HT1080 (cell line): ENCODE results near the gene MTA1. TPM values are rescaled to one million over a fixed set of nuclear protein-coding genes. Genes with fewer than 3 reads are reported as not detected.

Experiments
- DNase-seq: peaks from one replicate; pipeline ENCODE4 v3.0.0-alpha.2; 2015; ENCODE audit warnings: low read depth
- total RNA-seq: library from RNA; depleted of rRNA; stranded (reverse); fragments of >200 nt; shearing (Covaris generic); gene quantifications from 2 replicates; pipeline ENCODE4 v1.2.3, GENCODE V29; 2014

MTA1 gene
- total RNA-seq, 1 experiment from 2014 or later = 78.4 TPM

- no peak for DNase-seq
Observed at GRCh38 chr14:105460116-105460515, 40.5 kb downstream of the MTA1 start.

GRCh38 chr14:105460616-105461015, 41.0 kb downstream of the MTA1 start:
- DNase-seq = no peak

- DNase-seq = no peak
Observed at GRCh38 chr14:105461903-105462302, 42.3 kb downstream of the MTA1 start.

GRCh38 chr14:105464501-105464900, 44.9 kb downstream of the MTA1 start:
- no peak for DNase-seq

- DNase-seq = no peak
Observed at GRCh38 chr14:105465209-105466031, 45.8 kb downstream of the MTA1 start.

GRCh38 chr14:105466531-105467248, 47.1 kb downstream of the MTA1 start:
- DNase-seq = no peak

DNA sequence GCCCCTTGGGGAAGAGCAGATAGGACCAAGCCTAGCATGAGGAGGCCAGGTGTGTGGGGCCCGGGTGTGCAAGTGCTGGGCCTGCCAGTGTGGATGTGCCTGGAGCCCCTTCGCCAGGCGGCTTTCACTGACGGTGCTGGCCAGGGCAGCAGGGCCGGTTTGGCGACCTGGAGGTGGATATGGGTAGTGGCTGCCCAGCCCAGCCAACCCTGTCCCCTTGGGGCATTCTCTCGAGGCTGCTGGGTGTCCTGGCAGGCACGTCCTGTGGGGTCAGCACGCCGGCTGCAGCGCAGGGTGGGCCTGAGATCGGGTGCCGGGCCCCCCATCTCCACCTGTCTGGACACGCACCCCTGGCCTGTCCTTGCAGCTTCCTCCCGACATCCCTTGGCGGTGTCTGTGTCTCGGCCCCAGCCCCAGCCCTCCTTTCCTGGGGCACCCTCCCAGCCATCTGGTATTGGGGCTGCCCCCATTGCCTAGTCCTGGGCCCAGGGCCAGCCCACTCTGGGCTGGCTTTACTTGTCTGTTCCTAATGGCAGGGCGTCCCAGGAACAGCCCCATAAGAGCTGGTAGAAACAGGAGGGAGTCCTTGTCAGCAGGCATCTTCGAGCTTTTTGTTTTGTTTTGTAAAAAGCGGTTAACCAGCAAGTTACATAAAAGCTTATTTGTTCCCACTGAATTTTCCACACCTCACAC, 47.8 kb downstream of the MTA1 start:
- DNase-seq = no peak

GRCh38 chr14:105467942-105468471, 48.4 kb downstream of the MTA1 start:
- DNase-seq = no peak

DNA sequence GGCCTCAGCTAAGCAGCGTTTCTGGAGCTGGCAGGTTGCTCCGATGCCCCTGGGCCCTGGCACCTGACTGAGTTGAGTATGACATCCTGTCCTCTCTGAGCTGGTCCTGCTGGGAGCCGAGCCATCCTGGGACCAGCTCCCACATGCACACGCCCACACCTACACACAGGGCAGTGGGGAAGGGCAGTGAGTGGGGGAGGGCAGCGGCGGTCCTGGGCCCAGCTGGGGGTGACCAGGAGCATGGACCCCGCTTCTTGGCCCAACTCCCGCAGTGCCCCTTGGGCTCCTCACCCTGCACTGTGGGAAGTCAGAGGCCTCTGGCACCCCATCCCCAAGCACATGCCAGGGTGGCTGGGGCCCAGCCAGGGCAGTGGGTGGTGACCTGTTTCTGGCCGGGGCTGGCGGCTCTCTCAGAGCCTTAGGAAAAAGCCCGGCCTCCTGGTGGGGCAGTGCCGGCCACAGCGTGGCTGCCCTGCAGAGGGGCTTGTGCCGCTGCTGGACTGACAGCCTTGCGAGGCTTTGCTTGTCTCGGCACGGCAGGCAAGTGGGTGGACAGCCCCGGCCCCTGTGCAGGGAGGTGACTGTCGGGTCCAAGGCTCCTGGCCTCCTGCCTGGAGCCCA, 49.1 kb downstream of the MTA1 start:
- DNase-seq = no peak

DNA sequence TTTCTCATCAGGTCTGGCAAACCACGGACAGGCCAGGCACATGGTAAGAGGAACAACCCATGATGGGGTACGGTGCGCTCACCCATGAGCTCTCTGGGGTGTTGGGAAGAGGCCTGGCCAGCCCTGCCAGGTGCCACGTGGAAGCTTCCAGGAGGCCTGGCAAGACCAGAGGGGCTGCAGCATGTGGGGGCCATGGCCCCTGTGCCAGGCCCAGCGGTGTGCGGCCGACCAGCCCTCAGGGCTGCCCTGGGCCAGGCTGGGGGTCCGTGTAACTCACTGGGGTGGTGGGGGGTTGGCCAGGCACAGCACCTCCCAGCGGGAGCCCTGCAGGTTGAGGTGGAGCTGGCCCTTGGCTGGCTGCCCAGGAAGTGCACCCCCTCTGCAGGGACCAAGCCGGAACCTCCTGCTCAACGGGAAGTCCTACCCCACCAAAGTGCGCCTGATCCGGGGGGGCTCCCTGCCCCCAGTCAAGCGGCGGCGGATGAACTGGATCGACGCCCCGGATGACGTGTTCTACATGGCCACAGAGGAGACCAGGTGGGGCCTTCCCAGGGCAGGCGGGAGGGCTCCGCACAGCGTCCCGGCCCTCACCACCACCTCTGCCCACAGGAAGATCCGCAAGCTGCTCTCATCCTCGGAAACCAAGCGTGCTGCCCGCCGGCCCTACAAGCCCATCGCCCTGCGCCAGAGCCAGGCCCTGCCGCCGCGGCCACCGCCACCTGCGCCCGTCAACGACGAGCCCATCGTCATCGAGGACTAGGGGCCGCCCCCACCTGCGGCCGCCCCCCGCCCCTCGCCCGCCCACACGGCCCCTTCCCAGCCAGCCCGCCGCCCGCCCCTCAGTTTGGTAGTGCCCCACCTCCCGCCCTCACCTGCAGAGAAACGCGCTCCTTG, 50.1 kb downstream of the MTA1 start:
- no peak for DNase-seq

DNA sequence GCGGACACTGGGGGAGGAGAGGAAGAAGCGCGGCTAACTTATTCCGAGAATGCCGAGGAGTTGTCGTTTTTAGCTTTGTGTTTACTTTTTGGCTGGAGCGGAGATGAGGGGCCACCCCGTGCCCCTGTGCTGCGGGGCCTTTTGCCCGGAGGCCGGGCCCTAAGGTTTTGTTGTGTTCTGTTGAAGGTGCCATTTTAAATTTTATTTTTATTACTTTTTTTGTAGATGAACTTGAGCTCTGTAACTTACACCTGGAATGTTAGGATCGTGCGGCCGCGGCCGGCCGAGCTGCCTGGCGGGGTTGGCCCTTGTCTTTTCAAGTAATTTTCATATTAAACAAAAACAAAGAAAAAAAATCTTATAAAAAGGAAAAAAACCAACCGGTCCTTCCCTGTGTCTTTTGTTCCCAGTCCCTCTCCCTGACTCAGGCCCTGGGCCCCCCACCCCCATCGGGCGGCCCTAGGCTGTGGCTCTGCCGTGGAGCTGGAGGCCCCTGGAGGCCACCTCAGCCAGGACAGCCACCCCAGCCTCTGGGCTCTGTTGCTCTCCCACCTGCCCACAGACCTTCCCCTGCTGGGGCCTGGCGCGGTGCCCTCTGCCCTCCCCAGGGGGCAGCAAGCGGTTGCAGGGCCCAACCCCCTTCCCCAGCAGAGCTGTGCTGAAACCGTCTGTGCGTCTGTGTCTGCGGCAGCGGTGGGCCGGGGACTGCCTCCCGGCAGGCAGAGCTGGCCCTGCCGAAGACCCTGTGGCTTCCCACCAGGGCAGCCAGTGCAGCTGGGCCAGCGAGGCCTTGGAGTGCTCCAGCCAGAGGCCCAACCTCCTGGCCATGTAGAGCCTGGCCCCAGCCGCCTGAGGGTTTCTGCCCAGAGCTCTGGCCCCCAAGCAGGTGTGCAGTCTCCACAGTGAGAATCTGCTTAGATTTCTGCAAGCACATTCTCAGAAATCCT, 51.0 kb downstream of the MTA1 start:
- DNase-seq = no peak

DNA sequence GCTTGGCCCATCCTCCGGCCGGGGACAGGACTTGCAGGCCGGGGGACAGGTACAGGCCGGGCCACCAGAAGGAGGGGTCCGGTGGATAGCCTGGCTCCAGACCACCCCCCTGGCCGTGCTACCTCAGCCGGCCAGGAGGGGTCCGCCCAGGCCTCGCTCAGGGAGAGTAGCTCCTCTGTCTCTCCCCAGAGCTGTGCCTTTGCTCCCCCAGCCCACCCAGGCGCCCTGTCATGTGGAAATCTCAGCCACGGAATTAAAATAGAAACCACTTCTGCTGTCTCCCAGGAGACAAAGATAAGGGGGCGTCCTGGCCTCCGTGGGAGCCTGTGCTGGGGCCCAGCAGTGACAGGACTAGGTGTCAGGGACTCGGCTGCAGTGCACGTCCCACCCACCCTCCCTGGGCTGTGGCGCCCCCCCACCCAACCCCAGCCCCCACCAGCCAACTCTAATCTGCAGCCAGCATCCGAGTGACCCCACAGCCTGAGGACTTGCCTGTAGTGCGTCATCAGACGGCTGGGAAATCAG, 51.7 kb downstream of the MTA1 start:
- no peak for DNase-seq

DNA sequence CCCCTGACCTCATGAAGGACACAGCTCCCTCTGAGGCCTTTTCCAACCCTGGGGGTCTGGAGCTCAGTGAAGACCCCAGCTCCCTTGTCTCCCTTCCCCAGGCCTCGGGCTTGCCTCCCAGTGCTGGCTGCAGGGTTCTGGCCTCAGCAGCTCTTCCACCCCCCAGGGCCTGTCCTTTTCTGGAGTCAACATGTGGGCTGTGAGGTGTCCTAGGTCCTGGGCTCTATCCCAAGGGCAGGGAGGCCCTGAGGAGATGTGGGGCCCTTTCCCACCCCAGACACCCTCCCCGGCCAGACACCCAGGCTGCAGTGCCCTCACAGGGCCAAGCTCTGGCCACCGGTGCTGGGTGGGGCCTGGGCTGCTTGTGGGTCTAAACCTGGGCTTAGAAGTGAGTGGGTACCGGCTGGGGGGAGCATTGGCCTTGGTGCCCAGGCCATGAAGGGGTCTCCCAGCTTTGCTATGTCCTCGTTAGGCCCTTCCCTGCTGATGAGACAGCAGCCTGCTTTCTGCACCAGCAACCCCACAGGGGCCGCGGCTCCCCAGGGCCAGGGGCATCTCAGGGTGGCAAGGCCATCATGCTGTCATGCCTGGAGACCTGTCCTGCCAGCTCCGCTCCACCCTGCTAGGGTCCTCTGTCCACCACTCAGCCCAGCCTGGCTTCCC, 52.3 kb downstream of the MTA1 start:
- DNase-seq = no peak

GRCh38 chr14:105472486-105472991, 52.9 kb downstream of the MTA1 start:
- no peak for DNase-seq

GRCh38 chr14:105473033-105473676, 53.5 kb downstream of the MTA1 start:
- no peak for DNase-seq

DNA sequence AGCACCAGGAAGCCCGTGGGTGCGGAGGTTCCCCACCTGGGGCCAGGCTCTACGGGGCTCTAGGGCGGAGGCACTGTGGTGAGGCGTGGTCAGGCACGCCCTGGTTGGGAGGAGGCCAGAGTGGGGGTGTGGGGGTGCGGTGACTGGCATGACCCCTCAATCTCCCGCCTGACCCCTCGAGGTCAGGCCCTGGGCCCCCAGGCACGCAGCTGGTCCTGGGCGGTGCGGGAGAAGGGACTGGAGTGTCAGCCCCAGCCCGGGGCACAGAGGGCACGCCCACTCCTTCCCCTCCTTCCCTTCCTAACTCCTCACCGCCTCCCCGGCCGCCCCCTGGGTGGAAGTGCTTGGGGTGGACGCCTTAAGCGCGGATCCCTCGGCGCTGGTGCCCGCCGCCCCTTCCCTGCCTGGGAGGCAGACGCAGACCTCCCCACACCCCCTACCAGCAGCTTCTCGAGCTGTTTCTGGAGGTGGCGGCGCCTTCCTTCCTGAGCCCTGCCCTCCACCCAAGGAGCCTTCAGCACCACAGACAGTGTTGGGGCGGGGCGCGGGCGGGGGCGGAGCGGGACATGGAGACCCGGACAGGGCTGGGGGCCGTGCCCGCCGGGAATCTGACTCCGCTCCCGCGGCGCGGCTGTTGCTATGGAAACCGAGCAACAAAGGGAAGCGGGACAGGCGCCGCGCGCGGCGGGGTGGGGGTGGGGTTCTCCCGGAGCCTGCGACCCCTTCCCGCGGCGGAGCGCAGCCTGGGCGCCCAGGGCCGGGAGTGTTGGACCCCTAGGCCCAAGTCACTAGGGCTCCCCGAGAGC, 54.3 kb downstream of the MTA1 start:
- DNase-seq = peak; percentile 86
